NCI-H128 (cell line): Measurements from ENCODE around the gene KIF3A.

ENCODE experiments used
- DNase-seq: peaks from one replicate; lab custom pipeline; 2025; ENCODE audit not compliant: unreplicated experiment; lab: John Stamatoyannopoulos, UW

The KIF3A gene

GRCh38 chr5:132736853-132737833 is at the start of gene KIF3A:
KIF3A (minus strand) TSS chr5:132737546; CDS start chr5:132737419, 127 bp downstream.
- peak; percentile 81 for DNase-seq

- DNase-seq = no peak
Measured at GRCh38 chr5:132787076-132787475, 49.7 kb upstream of the KIF3A start.

- DNase-seq = no peak
Measured at GRCh38 chr5:132785864-132786263, 48.5 kb upstream of the KIF3A start.

- no peak for DNase-seq
Measured at GRCh38 chr5:132785365-132785764, 48.0 kb upstream of the KIF3A start.

- DNase-seq = no peak
Measured at GRCh38 chr5:132782101-132782500, 44.8 kb upstream of the KIF3A start.

- no peak for DNase-seq
Measured at GRCh38 chr5:132781029-132781428, 43.7 kb upstream of the KIF3A start.

- DNase-seq = no peak
Measured at GRCh38 chr5:132780577-132780976, 43.2 kb upstream of the KIF3A start.

GRCh38 chr5:132779961-132780360 is 42.6 kb upstream of the KIF3A start:
- DNase-seq = no peak

- DNase-seq = no peak
Measured at GRCh38 chr5:132778856-132779255, 41.5 kb upstream of the KIF3A start.

- DNase-seq = no peak
Measured at GRCh38 chr5:132778129-132778528, 40.8 kb upstream of the KIF3A start.

- DNase-seq = no peak
Measured at GRCh38 chr5:132777209-132778069, 40.1 kb upstream of the KIF3A start, which contains the start of gene SEPTIN8. SEPTIN8 (minus strand) TSS chr5:132777239; CDS start chr5:132777137, 102 bp downstream.

GRCh38 chr5:132776938-132777208 is 39.5 kb upstream of the KIF3A start:
- no peak for DNase-seq

GRCh38 chr5:132776131-132776937 is 39.0 kb upstream of the KIF3A start:
- no peak for DNase-seq

GRCh38 chr5:132775476-132775961 is 38.2 kb upstream of the KIF3A start:
- no peak for DNase-seq

GRCh38 chr5:132774896-132775295 is 37.5 kb upstream of the KIF3A start:
- no peak for DNase-seq

- DNase-seq = no peak
Measured at GRCh38 chr5:132774406-132774805, 37.1 kb upstream of the KIF3A start.

- no peak for DNase-seq
Measured at GRCh38 chr5:132773601-132774355, 36.4 kb upstream of the KIF3A start.

GRCh38 chr5:132773114-132773513 is 35.8 kb upstream of the KIF3A start:
- no peak for DNase-seq

- no peak for DNase-seq
Measured at GRCh38 chr5:132772291-132773070, 35.1 kb upstream of the KIF3A start.
